ENCODE results near the gene AP1M2. TPM values are rescaled to one million over a fixed set of nuclear protein-coding genes. Genes with fewer than 3 reads are reported as not detected.
A peak's percentile ranks its signal among the peaks of the same experiment; 100 is the strongest.
"Not testable (repeated sequence)": the region's sequence is repeated elsewhere in the genome, so short reads cannot be mapped to it uniquely, and the experiment has no call there.

AP1M2 gene
- total RNA-seq, 1 donor from 2014 or later = 3.1 TPM

DNA sequence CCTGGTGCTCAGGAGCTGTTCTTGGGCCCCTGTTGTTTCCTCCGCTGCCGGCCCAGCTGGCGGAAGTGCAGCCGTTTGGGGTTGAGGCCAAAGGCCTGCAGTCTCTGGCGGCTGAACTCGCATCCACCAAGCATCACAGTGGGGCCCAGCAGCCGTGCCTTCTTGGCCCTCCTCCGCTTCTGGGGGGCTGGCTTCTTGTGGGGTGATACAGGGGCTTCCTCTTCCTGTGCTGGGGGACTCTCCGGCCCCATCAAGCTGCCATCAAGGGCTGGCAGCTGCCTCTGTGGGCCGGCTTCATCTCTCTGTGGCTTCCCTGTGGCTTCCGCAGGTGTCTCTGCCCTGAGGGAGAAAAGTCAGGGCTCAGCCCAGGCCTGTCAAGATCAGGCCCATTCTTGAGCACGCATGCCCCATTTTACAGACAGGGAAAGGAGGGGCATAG, 33.1 kb downstream of the AP1M2 start:
- H3K27me3 ChIP-seq (ENCODE audit: control insufficient read depth in 3 of 3, insufficient read depth in 3 of 3, low read length in 3 of 3) = no peaks in the 10 kb centered on the region
- no peak overlapping the region for H3K27ac ChIP-seq (ENCODE audit: low read depth, low read length)
- peaks cover 0 to 7% (median 0%) of the 10 kb centered on the region in 3 donors for H3K4me1 ChIP-seq (ENCODE audit: control insufficient read depth in 3 of 3, insufficient read depth in 3 of 3, low read length in 3 of 3)
- peaks cover 63 to 71% (median 68%) of the 10 kb centered on the region in 3 donors for H3K36me3 ChIP-seq (ENCODE audit: control insufficient read depth in 3 of 3, insufficient read depth in 3 of 3, low read length in 3 of 3)
- H3K4me3 ChIP-seq (ENCODE audit: low read length in 3 of 3) = no peak overlapping the region
- H3K9ac ChIP-seq (ENCODE audit: low read depth in 1 of 3, low read length in 3 of 3) = no peak overlapping the region
- no peaks in the 10 kb centered on the region for H3K9me3 ChIP-seq (ENCODE audit: control insufficient read depth in 3 of 3, low read length in 3 of 3)

DNA sequence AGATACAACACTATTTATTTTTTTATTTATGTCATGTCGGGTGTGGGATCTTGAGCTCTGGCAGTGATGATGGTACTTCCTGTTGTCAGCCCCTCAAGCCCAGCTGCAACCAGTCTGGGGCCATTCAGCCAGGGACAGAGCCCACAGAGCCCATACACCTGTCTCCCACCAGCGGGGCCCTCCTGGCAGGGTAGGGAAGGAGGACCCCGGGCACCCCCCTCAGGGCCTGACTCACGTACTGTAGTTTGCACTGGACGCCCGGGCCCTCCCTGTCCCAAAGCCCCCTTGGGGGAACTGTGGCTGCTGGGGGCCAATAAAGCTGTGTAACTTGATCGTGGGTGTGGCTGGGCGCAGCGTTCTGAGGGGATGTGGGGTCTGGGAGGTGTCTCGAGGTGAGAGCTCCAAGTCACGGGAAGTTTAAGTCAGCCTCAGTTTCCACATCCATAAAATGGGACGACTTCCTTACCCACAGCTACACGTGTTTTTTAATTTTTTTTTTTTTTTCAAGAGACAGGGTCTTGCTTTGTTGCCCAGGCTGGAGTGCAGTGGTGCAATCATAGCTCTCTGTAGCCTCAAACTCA, 33.9 kb downstream of the AP1M2 start:
- peaks cover 68 to 74% (median 74%) of the 10 kb centered on the region in 3 donors for H3K36me3 ChIP-seq (ENCODE audit: control insufficient read depth in 3 of 3, insufficient read depth in 3 of 3, low read length in 3 of 3)
- no peaks in the 10 kb centered on the region for H3K27me3 ChIP-seq (ENCODE audit: control insufficient read depth in 3 of 3, insufficient read depth in 3 of 3, low read length in 3 of 3)
- peaks cover 0 to 7% (median 0%) of the 10 kb centered on the region in 3 donors for H3K4me1 ChIP-seq (ENCODE audit: control insufficient read depth in 3 of 3, insufficient read depth in 3 of 3, low read length in 3 of 3)
- H3K9ac ChIP-seq (ENCODE audit: low read depth in 1 of 3, low read length in 3 of 3) = no peak overlapping the region
- no peaks in the 10 kb centered on the region for H3K9me3 ChIP-seq (ENCODE audit: control insufficient read depth in 3 of 3, low read length in 3 of 3)
- no peak overlapping the region for H3K27ac ChIP-seq (ENCODE audit: low read depth, low read length)
- H3K4me3 ChIP-seq (ENCODE audit: low read length in 3 of 3) = no peak overlapping the region

DNA sequence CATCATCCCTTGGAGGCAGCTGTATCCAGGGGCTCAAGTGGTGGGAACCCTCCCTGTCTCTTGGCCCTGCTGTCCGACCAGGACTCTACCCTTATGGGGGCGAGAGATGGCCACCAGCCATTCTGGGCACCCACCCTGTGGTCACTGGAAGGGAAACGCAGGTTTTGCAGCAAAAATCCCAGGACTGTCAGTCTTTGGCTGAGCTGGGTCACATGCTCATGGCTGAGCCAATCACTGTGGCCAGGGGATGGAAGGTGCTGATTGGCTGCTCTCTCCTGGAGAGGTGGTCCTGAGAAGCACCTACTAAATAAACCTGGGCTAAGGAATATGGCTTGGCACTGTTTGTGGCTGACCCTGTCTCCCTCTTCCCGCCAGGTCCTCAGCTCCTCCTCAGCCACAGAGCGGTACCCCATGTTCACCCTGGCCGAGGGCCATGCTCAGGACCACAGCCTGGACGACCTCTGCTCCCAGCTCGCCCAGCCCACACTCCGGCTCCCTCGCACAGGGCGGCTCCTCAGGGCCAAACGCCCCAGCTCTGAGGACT, 34.5 kb downstream of the AP1M2 start:
- Histone ChIP-seq H3K9me3 (ENCODE audit: control insufficient read depth in 3 of 3, low read length in 3 of 3) (no peaks in the 10 kb centered on the region), H3K4me3 (ENCODE audit: low read length in 3 of 3) (no peak overlapping the region), H3K9ac (ENCODE audit: low read depth in 1 of 3, low read length in 3 of 3) (no peak overlapping the region), H3K4me1 (ENCODE audit: control insufficient read depth in 3 of 3, insufficient read depth in 3 of 3, low read length in 3 of 3) (peaks cover 0 to 7% (median 0%) of the 10 kb centered on the region in 3 donors), H3K36me3 (ENCODE audit: control insufficient read depth in 3 of 3, insufficient read depth in 3 of 3, low read length in 3 of 3) (peaks cover 64 to 69% (median 68%) of the 10 kb centered on the region in 3 donors), H3K27me3 (ENCODE audit: control insufficient read depth in 3 of 3, insufficient read depth in 3 of 3, low read length in 3 of 3) (no peaks in the 10 kb centered on the region), H3K27ac (ENCODE audit: low read depth, low read length) (no peak overlapping the region)

DNA sequence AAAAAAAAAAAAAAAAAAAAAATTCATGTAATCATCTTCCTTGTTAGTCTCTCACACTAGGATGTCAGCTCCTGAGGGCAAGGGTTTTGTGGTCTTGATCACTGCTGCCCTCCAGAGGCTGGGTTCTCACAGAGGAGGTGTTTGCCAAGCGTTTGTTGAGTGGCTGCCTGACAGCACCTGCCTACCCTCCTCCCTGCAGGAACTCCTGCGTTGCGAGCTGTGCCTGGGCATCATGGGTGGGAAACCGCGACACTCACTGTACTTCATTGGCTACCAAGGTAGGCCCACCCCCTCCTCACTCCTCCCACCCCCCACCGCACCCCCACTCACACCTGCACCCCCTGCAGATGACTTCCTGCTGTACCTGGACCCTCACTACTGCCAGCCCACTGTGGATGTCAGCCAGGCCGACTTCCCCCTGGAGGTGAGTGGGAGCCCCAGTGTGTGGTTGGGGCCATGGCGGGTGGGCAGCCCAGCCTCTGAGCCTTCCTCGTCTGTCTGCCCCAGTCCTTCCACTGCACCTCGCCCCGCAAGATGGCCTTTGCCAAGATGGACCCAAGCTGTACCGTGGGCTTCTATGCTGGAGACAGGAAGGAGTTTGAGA, 35.3 kb downstream of the AP1M2 start:
- Histone ChIP-seq H3K27me3 (ENCODE audit: control insufficient read depth in 3 of 3, insufficient read depth in 3 of 3, low read length in 3 of 3) (no peaks in the 10 kb centered on the region), H3K4me1 (ENCODE audit: control insufficient read depth in 3 of 3, insufficient read depth in 3 of 3, low read length in 3 of 3) (peaks cover 0 to 7% (median 0%) of the 10 kb centered on the region in 3 donors), H3K4me3 (ENCODE audit: low read length in 3 of 3) (no peak overlapping the region), H3K27ac (ENCODE audit: low read depth, low read length) (no peak overlapping the region), H3K36me3 (ENCODE audit: control insufficient read depth in 3 of 3, insufficient read depth in 3 of 3, low read length in 3 of 3) (peaks cover 65 to 71% (median 68%) of the 10 kb centered on the region in 3 donors), H3K9ac (ENCODE audit: low read depth in 1 of 3, low read length in 3 of 3) (no peak overlapping the region), H3K9me3 (ENCODE audit: control insufficient read depth in 3 of 3, low read length in 3 of 3) (no peaks in the 10 kb centered on the region)

DNA sequence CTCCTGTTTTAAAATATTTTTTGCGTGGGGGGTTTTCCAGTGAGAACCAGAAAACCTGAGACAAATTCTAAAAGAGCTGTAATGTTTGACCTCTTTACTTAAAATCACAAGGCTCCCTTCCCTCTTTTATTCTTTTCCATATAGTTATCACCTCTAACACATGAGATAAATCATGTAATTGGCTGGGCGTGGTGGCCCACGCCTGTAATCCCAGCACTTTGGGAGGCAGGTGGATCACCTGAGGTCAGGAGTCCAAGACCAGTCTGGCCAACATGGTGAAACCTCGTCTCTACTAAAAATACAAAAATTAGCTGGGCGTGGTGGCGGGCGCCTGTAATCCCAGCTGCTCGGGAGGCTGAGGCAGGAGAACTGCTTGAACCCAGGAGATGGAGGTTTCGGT, 36.1 kb downstream of the AP1M2 start:
- H3K4me1 ChIP-seq (ENCODE audit: control insufficient read depth in 3 of 3, insufficient read depth in 3 of 3, low read length in 3 of 3); H3K27ac ChIP-seq (ENCODE audit: low read depth, low read length); H3K9ac ChIP-seq (ENCODE audit: low read depth in 1 of 3, low read length in 3 of 3); H3K4me3 ChIP-seq (ENCODE audit: low read length in 3 of 3); H3K27me3 ChIP-seq (ENCODE audit: control insufficient read depth in 3 of 3, insufficient read depth in 3 of 3, low read length in 3 of 3); H3K9me3 ChIP-seq (ENCODE audit: control insufficient read depth in 3 of 3, low read length in 3 of 3): not testable (repeated sequence)
- peaks cover 65 to 72% (median 65%) of the 10 kb centered on the region in 3 donors for H3K36me3 ChIP-seq (ENCODE audit: control insufficient read depth in 3 of 3, insufficient read depth in 3 of 3, low read length in 3 of 3)

DNA sequence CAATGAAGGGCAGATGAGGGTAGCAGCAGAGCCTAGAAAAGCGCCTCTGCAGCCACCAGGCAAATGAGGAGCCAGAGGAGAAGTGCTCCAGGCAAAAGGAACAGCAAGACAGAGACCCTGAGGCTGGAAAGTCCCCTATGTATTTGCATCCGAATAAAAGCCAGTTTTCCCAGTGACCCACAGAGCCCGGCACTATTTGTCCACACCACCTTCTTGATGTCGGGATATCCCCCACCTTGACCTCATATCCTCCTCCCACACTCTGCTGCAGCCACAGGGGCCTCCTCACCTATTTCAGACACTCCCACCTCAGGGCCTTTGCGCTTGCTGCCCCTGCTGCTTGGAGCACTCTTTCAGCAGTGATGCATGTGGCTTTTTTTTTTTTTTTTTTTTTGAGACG, 36.8 kb downstream of the AP1M2 start:
- Histone ChIP-seq H3K9ac (ENCODE audit: low read depth in 1 of 3, low read length in 3 of 3) (no peak overlapping the region), H3K27me3 (ENCODE audit: control insufficient read depth in 3 of 3, insufficient read depth in 3 of 3, low read length in 3 of 3) (no peaks in the 10 kb centered on the region), H3K36me3 (ENCODE audit: control insufficient read depth in 3 of 3, insufficient read depth in 3 of 3, low read length in 3 of 3) (peaks cover 59 to 67% (median 60%) of the 10 kb centered on the region in 3 donors), H3K9me3 (ENCODE audit: control insufficient read depth in 3 of 3, low read length in 3 of 3) (no peaks in the 10 kb centered on the region), H3K4me1 (ENCODE audit: control insufficient read depth in 3 of 3, insufficient read depth in 3 of 3, low read length in 3 of 3) (no peaks in the 10 kb centered on the region), H3K27ac (ENCODE audit: low read depth, low read length) (no peak overlapping the region), H3K4me3 (ENCODE audit: low read length in 3 of 3) (no peak overlapping the region)

DNA sequence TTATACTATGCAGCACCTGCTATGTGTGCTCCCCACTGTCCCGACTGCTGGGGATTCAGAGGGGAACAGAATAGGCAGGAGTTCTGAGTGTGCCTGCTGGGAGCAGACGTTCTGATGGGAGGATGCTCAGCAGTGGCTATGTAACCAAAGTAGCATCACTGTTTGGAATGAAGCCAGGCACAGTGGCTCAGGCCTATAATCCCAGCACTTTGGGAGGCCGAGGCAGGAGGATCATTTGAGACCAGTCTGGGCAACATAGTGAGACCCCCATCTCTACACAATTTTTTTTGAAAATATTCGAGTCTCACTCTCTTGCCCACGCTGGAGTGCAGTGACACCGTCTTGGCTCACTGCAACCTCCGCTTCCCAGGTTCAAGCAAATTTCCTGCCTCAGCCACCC, 37.4 kb downstream of the AP1M2 start:
- H3K27ac ChIP-seq (ENCODE audit: low read depth, low read length) = no peak overlapping the region
- H3K4me3 ChIP-seq (ENCODE audit: low read length in 3 of 3) = no peak overlapping the region
- peaks cover 4 to 6% (median 6%) of the 10 kb centered on the region in 3 donors for H3K4me1 ChIP-seq (ENCODE audit: control insufficient read depth in 3 of 3, insufficient read depth in 3 of 3, low read length in 3 of 3)
- no peaks in the 10 kb centered on the region for H3K9me3 ChIP-seq (ENCODE audit: control insufficient read depth in 3 of 3, low read length in 3 of 3)
- H3K9ac ChIP-seq (ENCODE audit: low read depth in 1 of 3, low read length in 3 of 3) = no peak overlapping the region
- H3K27me3 ChIP-seq (ENCODE audit: control insufficient read depth in 3 of 3, insufficient read depth in 3 of 3, low read length in 3 of 3) = no peaks in the 10 kb centered on the region
- peaks cover 53 to 63% (median 58%) of the 10 kb centered on the region in 3 donors for H3K36me3 ChIP-seq (ENCODE audit: control insufficient read depth in 3 of 3, insufficient read depth in 3 of 3, low read length in 3 of 3)

DNA sequence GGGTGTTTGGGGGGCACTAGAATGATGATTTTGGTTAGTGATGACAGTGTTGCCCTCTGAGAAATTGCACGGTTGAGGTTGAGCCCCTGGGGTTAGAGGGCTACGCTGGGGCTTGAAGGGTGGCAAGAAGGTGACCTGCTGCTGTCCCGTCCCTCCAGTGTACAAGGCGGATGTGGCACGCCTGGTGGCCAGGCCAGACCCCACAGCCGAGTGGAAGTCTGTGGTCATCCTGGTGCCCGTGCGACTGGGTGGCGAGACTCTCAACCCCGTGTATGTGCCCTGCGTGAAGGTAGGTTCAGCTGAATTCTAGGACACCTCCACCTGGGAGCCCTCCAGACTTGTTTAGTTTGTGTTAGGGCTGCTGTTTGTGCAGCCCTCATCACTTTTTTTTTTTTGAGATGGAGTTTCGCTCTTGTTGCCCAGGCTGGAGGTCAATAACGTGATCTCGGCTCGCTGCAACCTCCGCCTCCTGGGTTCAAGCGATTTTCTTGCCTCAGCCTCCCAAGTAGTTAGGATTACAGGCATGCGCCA, 38.3 kb downstream of the AP1M2 start:
- H3K9ac ChIP-seq (ENCODE audit: low read depth in 1 of 3, low read length in 3 of 3) = no peak overlapping the region
- no peaks in the 10 kb centered on the region for H3K9me3 ChIP-seq (ENCODE audit: control insufficient read depth in 3 of 3, low read length in 3 of 3)
- H3K36me3 ChIP-seq (ENCODE audit: control insufficient read depth in 3 of 3, insufficient read depth in 3 of 3, low read length in 3 of 3) = peaks cover 45 to 54% (median 51%) of the 10 kb centered on the region in 3 donors
- no peak overlapping the region for H3K4me3 ChIP-seq (ENCODE audit: low read length in 3 of 3)
- H3K27me3 ChIP-seq (ENCODE audit: control insufficient read depth in 3 of 3, insufficient read depth in 3 of 3, low read length in 3 of 3) = no peaks in the 10 kb centered on the region
- peaks cover 8 to 12% (median 11%) of the 10 kb centered on the region in 3 donors for H3K4me1 ChIP-seq (ENCODE audit: control insufficient read depth in 3 of 3, insufficient read depth in 3 of 3, low read length in 3 of 3)
- no peak overlapping the region for H3K27ac ChIP-seq (ENCODE audit: low read depth, low read length)

DNA sequence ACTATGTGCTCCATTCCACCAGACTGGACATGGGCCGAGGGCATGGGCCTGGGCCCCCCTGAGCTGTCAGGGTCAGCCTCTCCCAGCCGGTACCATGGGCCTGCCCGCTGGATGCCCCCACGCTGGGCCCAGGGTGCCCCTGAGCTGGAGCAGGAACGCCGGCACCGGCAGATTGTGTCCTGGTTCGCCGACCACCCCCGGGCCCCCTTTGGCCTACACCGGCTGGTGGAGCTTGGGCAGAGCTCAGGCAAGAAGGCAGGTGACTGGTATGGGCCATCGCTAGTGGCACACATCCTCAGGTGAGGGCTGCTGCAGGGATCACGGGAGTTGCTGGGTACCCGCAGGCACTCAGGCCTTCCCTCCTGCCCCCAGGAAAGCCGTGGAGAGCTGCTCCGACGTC, 40.3 kb downstream of the AP1M2 start:
- H3K27me3 ChIP-seq (ENCODE audit: control insufficient read depth in 3 of 3, insufficient read depth in 3 of 3, low read length in 3 of 3) = no peaks in the 10 kb centered on the region
- H3K27ac ChIP-seq (ENCODE audit: low read depth, low read length) = no peak overlapping the region
- peaks cover 29 to 34% (median 32%) of the 10 kb centered on the region in 3 donors for H3K36me3 ChIP-seq (ENCODE audit: control insufficient read depth in 3 of 3, insufficient read depth in 3 of 3, low read length in 3 of 3)
- no peak overlapping the region for H3K9ac ChIP-seq (ENCODE audit: low read depth in 1 of 3, low read length in 3 of 3)
- H3K4me3 ChIP-seq (ENCODE audit: low read length in 3 of 3) = no peak overlapping the region
- peaks cover 11 to 16% (median 11%) of the 10 kb centered on the region in 3 donors for H3K4me1 ChIP-seq (ENCODE audit: control insufficient read depth in 3 of 3, insufficient read depth in 3 of 3, low read length in 3 of 3)
- H3K9me3 ChIP-seq (ENCODE audit: control insufficient read depth in 3 of 3, low read length in 3 of 3) = no peaks in the 10 kb centered on the region

DNA sequence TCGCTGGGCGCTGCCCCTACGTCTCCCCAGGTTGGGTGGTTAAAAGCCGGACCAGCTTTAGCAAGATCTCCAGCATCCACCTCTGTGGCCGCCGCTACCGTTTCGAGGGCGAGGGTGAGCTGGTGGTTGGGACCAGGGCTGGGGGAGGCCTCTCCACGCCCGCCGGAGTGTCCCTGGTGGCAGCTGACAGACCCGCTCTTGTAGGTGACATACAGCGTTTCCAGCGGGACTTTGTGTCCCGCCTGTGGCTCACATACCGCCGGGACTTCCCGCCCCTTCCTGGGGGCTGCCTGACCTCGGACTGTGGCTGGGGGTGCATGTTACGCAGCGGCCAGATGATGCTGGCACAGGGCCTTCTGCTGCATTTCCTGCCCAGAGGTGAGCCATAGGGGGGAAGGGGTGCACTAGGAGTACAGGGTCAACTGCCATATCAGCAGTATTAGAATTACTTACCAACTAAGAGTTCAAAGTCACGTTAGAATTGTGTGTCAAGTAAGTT, 42.3 kb downstream of the AP1M2 start:
- peak overlapping the region; percentile 80 for H3K27ac ChIP-seq (ENCODE audit: low read depth, low read length)
- H3K9ac ChIP-seq (ENCODE audit: low read depth in 1 of 3, low read length in 3 of 3) = peak overlapping the region; percentile 20 to 92 (median 92)
- H3K36me3 ChIP-seq (ENCODE audit: control insufficient read depth in 3 of 3, insufficient read depth in 3 of 3, low read length in 3 of 3) = peaks cover 21 to 22% (median 22%) of the 10 kb centered on the region in 3 donors

More for the DNA sequence above, 42.3 kb downstream of the AP1M2 start:
- H3K27me3 ChIP-seq (ENCODE audit: control insufficient read depth in 3 of 3, insufficient read depth in 3 of 3, low read length in 3 of 3) = no peaks in the 10 kb centered on the region
- H3K4me3 ChIP-seq (ENCODE audit: low read length in 3 of 3) = peak overlapping the region; percentile 77 to 87 (median 81)
- peaks cover 11 to 16% (median 11%) of the 10 kb centered on the region in 3 donors for H3K4me1 ChIP-seq (ENCODE audit: control insufficient read depth in 3 of 3, insufficient read depth in 3 of 3, low read length in 3 of 3)
- no peaks in the 10 kb centered on the region for H3K9me3 ChIP-seq (ENCODE audit: control insufficient read depth in 3 of 3, low read length in 3 of 3)
